GM23338 (cell line): ENCODE results near the gene RAC2. TPM values are rescaled to one million over a fixed set of nuclear protein-coding genes. Genes with fewer than 3 reads are reported as not detected.

Experiments
- ATAC-seq: fragments of 200-7000 bp; cut with Tn5 transposase; 3 replicates; pipeline ENCODE4 v1.9.1; 2020
- DNase-seq: peaks from one replicate; pipeline ENCODE4 v3.0.0-alpha.2; 2015; ENCODE audit warnings: low spot score
- H2AFZ ChIP-seq: fragments of 200-600 bp; sonication (generic); 2 replicates; pipeline ENCODE4 v1.8.0; 2016; ENCODE audit warnings: antibody characterized with exemption, mild to moderate bottlenecking, moderate library complexity
- H3F3A ChIP-seq: fragments of 200-600 bp; sonication (generic); replicated peaks from 2 replicates; pipeline ENCODE4 v1.8.0; 2017; ENCODE audit warnings: antibody characterized with exemption, mixed run types, low read depth
- H3K27ac ChIP-seq: fragments of 200-600 bp; sonication (generic); 2 replicates; pipeline ENCODE4 v1.6.1; 2016; ENCODE audit warnings: low read depth
- H3K27me3 ChIP-seq: fragments of 200-600 bp; sonication (generic); 2 replicates; pipeline ENCODE4 v1.8.0; 2016; ENCODE audit warnings: mild to moderate bottlenecking, mixed run types, moderate library complexity; ENCODE audit not compliant: insufficient read depth
- H3K36me3 ChIP-seq: fragments of 200-600 bp; sonication (generic); 2 replicates; pipeline ENCODE4 v1.8.0; 2016; ENCODE audit warnings: mild to moderate bottlenecking; ENCODE audit not compliant: insufficient read depth
- H3K4me1 ChIP-seq: fragments of 200-600 bp; sonication (generic); 2 replicates; pipeline ENCODE4 v1.8.0; 2016; ENCODE audit warnings: mild to moderate bottlenecking, moderate library complexity; ENCODE audit not compliant: insufficient read depth
- H3K4me2 ChIP-seq: fragments of 200-600 bp; sonication (generic); 2 replicates; pipeline ENCODE4 v1.7.1; 2017; ENCODE audit warnings: mixed run types
- H3K4me3 ChIP-seq: fragments of 200-600 bp; sonication (generic); 2 replicates; pipeline ENCODE4 v1.6.1; 2016; ENCODE audit warnings: mixed run types
- H3K79me2 ChIP-seq: fragments of 200-600 bp; sonication (generic); replicated peaks from 2 replicates; pipeline ENCODE4 v1.8.0; 2017; ENCODE audit warnings: mild to moderate bottlenecking; ENCODE audit not compliant: insufficient read depth
- H3K9me2 ChIP-seq: fragments of 200-600 bp; sonication (generic); 2 replicates; pipeline ENCODE4 v1.8.0; 2017; ENCODE audit not compliant: insufficient read depth
- H4K20me1 ChIP-seq: fragments of 200-600 bp; sonication (generic); replicated peaks from 2 replicates; pipeline ENCODE4 v1.8.0; 2017; ENCODE audit warnings: mild to moderate bottlenecking; ENCODE audit not compliant: insufficient read depth
- H3K27ac Mint-ChIP-seq: 2 replicates; pipeline ENCODE4 v1.8.0; 2020; ENCODE audit warnings: inconsistent platforms, mild to moderate bottlenecking, moderate library complexity, mixed read lengths
- H3K27me3 Mint-ChIP-seq: 3 replicates; pipeline ENCODE4 v1.8.0; 2022; ENCODE audit warnings: low read depth, mild to moderate bottlenecking, moderate library complexity, mixed read lengths, inconsistent platforms; ENCODE audit not compliant: insufficient read depth, poor library complexity
- H3K36me3 Mint-ChIP-seq: 3 replicates; pipeline ENCODE4 v1.8.0; 2021; ENCODE audit warnings: low read depth, mild to moderate bottlenecking, inconsistent platforms, moderate library complexity, mixed read lengths
- H3K4me1 Mint-ChIP-seq: 3 replicates; pipeline ENCODE4 v1.8.0; 2020; ENCODE audit warnings: mild to moderate bottlenecking, inconsistent platforms, mixed read lengths
- H3K4me3 Mint-ChIP-seq: 3 replicates; pipeline ENCODE4 v1.8.0; 2021; ENCODE audit warnings: moderate library complexity, mild to moderate bottlenecking, inconsistent platforms, mixed read lengths
- H3K9me3 Mint-ChIP-seq: 3 replicates; pipeline ENCODE4 v1.8.0; 2020; ENCODE audit warnings: moderate library complexity, mild to moderate bottlenecking, inconsistent platforms, mixed read lengths
- CREB1 ChIP-seq: fragments of 250-450 bp; sonication (Bioruptor Pico); IDR thresholded peaks from 2 replicates; pipeline ENCODE4 v1.5.0; 2020; ENCODE audit warnings: low read depth, mild to moderate bottlenecking, moderate library complexity
- EZH2phosphoT487 ChIP-seq: fragments of 200-600 bp; sonication (generic); IDR thresholded peaks from one replicate; pipeline ENCODE4 v1.8.1; 2018; ENCODE audit warnings: antibody characterized with exemption; ENCODE audit not compliant: unreplicated experiment
- JUNB ChIP-seq: IDR thresholded peaks from one replicate; pipeline ENCODE4 v1.6.1; 2016; ENCODE audit warnings: antibody characterized with exemption; ENCODE audit not compliant: unreplicated experiment
- STAT1 ChIP-seq: IDR thresholded peaks from one replicate; pipeline ENCODE4 v1.6.1; 2016; ENCODE audit warnings: antibody characterized with exemption; ENCODE audit not compliant: unreplicated experiment
- ZNF114 ChIP-seq: fragments of 250-450 bp; sonication (Bioruptor Pico); IDR thresholded peaks from 2 replicates; pipeline ENCODE4 v1.5.0; 2020; ENCODE audit warnings: mild to moderate bottlenecking, moderate library complexity
- polyA plus RNA-seq: library from polyadenylated mRNA; unstranded; fragments of >200 nt; fragmentation: Nextera tagmentation; extraction: Ambion mirVana; gene quantifications from 2 replicates; pipeline ENCODE4 v1.2.1, GENCODE V29; 2016
- total RNA-seq: library from RNA; depleted of rRNA; stranded (reverse); fragments of >200 nt; shearing (Covaris generic); gene quantifications from 2 replicates; pipeline ENCODE4 v1.2.3, GENCODE V29; 2014
- TF ChIP-seq, protein P1 (sequence below): fragments of 250-450 bp; sonication (Bioruptor Pico); IDR thresholded peaks from 2 replicates; pipeline ENCODE4 v1.5.0; 2020; ENCODE audit warnings: mild to moderate bottlenecking, moderate library complexity
- TF ChIP-seq, protein P2 (sequence below): IDR thresholded peaks from 2 replicates; pipeline ENCODE4 v1.6.1; 2016; ENCODE audit warnings: antibody characterized with exemption
- TF ChIP-seq, protein P3 (sequence below): IDR thresholded peaks from one replicate; pipeline ENCODE4 v1.6.1; 2018; ENCODE audit warnings: antibody characterized with exemption; ENCODE audit not compliant: unreplicated experiment
- TF ChIP-seq, protein P4 (sequence below), 2 experiments: fragments of 200-600 bp in 1 of 2; sonication (generic) in 1 of 2; conservative IDR thresholded peaks; 2 replicates each; pipeline versions ENCODE4 v1.5.1 to v1.6.1; 2016 to 2017; ENCODE audit warnings: antibody characterized with exemption in 2 of 2, low read depth in 2 of 2, mild to moderate bottlenecking in 2 of 2, moderate library complexity in 1 of 2

The RAC2 gene
- total and polyA plus RNA-seq, 2 experiments from 2014 or later: 2.4 to 2.7 TPM

DNA sequence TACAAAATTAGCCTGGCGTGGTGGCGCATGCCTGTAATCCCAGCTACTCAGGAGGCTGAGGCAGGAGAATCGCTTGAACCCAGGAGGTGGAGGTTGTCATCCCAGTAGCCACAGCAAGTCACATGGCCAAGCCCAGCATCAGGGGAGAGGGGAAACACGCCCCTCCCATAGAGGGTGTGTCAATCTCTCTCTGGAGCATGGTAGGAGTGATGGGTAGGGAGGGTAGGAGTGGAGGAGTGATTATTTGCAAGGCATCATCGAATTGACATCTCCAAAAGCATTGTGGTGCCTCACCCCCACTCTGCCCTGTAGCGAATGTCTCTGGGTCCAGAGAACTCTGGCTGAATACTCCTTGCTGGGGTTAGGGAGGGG lies 25.7 kb downstream of the RAC2 start:
- H3K4me3 ChIP-seq: no peak overlapping the region
- Mint-ChIP-seq H3K4me3 (no peak overlapping the region), H3K27ac (no peak overlapping the region), H3K9me3 (peaks cover 11% of the 10 kb centered on the region; the same call in 2 of the 3 replicates), H3K27me3 (peaks cover 16% of the 10 kb centered on the region), H3K4me1 (peaks cover 9% of the 10 kb centered on the region), H3K36me3 (no peaks in the 10 kb centered on the region)
- H3K4me1 ChIP-seq: no peaks in the 10 kb centered on the region
- no peak overlapping the region for H2AFZ ChIP-seq
- ATAC-seq: no peak
- H3F3A ChIP-seq: no peaks in the 10 kb centered on the region
- no peaks in the 10 kb centered on the region for H3K36me3 ChIP-seq
- TF ChIP-seq JUNB: no peak
- TF ChIP-seq, protein P1, sequence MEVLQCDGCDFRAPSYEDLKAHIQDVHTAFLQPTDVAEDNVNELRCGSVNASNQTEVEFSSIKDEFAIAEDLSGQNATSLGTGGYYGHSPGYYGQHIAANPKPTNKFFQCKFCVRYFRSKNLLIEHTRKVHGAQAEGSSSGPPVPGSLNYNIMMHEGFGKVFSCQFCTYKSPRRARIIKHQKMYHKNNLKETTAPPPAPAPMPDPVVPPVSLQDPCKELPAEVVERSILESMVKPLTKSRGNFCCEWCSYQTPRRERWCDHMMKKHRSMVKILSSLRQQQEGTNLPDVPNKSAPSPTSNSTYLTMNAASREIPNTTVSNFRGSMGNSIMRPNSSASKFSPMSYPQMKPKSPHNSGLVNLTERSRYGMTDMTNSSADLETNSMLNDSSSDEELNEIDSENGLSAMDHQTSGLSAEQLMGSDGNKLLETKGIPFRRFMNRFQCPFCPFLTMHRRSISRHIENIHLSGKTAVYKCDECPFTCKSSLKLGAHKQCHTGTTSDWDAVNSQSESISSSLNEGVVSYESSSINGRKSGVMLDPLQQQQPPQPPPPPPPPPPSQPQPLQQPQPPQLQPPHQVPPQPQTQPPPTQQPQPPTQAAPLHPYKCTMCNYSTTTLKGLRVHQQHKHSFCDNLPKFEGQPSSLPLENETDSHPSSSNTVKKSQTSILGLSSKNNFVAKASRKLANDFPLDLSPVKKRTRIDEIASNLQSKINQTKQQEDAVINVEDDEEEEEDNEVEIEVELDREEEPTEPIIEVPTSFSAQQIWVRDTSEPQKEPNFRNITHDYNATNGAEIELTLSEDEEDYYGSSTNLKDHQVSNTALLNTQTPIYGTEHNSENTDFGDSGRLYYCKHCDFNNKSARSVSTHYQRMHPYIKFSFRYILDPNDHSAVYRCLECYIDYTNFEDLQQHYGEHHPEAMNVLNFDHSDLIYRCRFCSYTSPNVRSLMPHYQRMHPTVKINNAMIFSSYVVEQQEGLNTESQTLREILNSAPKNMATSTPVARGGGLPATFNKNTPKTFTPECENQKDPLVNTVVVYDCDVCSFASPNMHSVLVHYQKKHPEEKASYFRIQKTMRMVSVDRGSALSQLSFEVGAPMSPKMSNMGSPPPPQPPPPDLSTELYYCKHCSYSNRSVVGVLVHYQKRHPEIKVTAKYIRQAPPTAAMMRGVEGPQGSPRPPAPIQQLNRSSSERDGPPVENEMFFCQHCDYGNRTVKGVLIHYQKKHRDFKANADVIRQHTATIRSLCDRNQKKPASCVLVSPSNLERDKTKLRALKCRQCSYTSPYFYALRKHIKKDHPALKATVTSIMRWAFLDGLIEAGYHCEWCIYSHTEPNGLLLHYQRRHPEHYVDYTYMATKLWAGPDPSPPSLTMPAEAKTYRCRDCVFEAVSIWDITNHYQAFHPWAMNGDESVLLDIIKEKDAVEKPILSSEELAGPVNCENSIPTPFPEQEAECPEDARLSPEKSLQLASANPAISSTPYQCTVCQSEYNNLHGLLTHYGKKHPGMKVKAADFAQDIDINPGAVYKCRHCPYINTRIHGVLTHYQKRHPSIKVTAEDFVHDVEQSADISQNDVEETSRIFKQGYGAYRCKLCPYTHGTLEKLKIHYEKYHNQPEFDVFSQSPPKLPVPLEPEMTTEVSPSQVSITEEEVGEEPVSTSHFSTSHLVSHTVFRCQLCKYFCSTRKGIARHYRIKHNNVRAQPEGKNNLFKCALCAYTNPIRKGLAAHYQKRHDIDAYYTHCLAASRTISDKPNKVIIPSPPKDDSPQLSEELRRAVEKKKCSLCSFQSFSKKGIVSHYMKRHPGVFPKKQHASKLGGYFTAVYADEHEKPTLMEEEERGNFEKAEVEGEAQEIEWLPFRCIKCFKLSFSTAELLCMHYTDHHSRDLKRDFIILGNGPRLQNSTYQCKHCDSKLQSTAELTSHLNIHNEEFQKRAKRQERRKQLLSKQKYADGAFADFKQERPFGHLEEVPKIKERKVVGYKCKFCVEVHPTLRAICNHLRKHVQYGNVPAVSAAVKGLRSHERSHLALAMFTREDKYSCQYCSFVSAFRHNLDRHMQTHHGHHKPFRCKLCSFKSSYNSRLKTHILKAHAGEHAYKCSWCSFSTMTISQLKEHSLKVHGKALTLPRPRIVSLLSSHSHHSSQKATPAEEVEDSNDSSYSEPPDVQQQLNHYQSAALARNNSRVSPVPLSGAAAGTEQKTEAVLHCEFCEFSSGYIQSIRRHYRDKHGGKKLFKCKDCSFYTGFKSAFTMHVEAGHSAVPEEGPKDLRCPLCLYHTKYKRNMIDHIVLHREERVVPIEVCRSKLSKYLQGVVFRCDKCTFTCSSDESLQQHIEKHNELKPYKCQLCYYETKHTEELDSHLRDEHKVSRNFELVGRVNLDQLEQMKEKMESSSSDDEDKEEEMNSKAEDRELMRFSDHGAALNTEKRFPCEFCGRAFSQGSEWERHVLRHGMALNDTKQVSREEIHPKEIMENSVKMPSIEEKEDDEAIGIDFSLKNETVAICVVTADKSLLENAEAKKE (CRISPR knock-in tag): no peak
- TF ChIP-seq, protein P2, sequence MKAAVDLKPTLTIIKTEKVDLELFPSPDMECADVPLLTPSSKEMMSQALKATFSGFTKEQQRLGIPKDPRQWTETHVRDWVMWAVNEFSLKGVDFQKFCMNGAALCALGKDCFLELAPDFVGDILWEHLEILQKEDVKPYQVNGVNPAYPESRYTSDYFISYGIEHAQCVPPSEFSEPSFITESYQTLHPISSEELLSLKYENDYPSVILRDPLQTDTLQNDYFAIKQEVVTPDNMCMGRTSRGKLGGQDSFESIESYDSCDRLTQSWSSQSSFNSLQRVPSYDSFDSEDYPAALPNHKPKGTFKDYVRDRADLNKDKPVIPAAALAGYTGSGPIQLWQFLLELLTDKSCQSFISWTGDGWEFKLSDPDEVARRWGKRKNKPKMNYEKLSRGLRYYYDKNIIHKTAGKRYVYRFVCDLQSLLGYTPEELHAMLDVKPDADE: no peak
- no peak for TF ChIP-seq ZNF114 (CRISPR knock-in tag)
- TF ChIP-seq STAT1: no peak
- TF ChIP-seq EZH2phosphoT487: no peak
- TF ChIP-seq, protein P3, sequence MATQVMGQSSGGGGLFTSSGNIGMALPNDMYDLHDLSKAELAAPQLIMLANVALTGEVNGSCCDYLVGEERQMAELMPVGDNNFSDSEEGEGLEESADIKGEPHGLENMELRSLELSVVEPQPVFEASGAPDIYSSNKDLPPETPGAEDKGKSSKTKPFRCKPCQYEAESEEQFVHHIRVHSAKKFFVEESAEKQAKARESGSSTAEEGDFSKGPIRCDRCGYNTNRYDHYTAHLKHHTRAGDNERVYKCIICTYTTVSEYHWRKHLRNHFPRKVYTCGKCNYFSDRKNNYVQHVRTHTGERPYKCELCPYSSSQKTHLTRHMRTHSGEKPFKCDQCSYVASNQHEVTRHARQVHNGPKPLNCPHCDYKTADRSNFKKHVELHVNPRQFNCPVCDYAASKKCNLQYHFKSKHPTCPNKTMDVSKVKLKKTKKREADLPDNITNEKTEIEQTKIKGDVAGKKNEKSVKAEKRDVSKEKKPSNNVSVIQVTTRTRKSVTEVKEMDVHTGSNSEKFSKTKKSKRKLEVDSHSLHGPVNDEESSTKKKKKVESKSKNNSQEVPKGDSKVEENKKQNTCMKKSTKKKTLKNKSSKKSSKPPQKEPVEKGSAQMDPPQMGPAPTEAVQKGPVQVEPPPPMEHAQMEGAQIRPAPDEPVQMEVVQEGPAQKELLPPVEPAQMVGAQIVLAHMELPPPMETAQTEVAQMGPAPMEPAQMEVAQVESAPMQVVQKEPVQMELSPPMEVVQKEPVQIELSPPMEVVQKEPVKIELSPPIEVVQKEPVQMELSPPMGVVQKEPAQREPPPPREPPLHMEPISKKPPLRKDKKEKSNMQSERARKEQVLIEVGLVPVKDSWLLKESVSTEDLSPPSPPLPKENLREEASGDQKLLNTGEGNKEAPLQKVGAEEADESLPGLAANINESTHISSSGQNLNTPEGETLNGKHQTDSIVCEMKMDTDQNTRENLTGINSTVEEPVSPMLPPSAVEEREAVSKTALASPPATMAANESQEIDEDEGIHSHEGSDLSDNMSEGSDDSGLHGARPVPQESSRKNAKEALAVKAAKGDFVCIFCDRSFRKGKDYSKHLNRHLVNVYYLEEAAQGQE: no peak
- TF ChIP-seq, protein P4, sequence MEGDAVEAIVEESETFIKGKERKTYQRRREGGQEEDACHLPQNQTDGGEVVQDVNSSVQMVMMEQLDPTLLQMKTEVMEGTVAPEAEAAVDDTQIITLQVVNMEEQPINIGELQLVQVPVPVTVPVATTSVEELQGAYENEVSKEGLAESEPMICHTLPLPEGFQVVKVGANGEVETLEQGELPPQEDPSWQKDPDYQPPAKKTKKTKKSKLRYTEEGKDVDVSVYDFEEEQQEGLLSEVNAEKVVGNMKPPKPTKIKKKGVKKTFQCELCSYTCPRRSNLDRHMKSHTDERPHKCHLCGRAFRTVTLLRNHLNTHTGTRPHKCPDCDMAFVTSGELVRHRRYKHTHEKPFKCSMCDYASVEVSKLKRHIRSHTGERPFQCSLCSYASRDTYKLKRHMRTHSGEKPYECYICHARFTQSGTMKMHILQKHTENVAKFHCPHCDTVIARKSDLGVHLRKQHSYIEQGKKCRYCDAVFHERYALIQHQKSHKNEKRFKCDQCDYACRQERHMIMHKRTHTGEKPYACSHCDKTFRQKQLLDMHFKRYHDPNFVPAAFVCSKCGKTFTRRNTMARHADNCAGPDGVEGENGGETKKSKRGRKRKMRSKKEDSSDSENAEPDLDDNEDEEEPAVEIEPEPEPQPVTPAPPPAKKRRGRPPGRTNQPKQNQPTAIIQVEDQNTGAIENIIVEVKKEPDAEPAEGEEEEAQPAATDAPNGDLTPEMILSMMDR (conservative IDR thresholded peaks at IDR 0.05; ENCODE audit: low read depth in 2 of 2): no peak
- no peak for TF ChIP-seq CREB1 (CRISPR knock-in tag)
- no peaks in the 10 kb centered on the region for H3K79me2 ChIP-seq
- no peak for DNase-seq
- H4K20me1 ChIP-seq: no peaks in the 10 kb centered on the region
- no peaks in the 10 kb centered on the region for H3K27me3 ChIP-seq
- no peaks in the 10 kb centered on the region for H3K9me2 ChIP-seq
- no peak overlapping the region for H3K4me2 ChIP-seq
- H3K27ac ChIP-seq: no peak overlapping the region
